Activated gamma-delta T cell treated with anti-CD3 and anti-CD28 coated beads, Interleukin-2, amount 50 U/mL, for 16 hours (primary cell): ENCODE data around the gene SLC29A3.

Experiments used
- DNase-seq: peaks from one replicate; pipeline ENCODE4 v3.0.0-alpha.2; 2020; ENCODE audit warnings: low read depth

Gene SLC29A3

DNA sequence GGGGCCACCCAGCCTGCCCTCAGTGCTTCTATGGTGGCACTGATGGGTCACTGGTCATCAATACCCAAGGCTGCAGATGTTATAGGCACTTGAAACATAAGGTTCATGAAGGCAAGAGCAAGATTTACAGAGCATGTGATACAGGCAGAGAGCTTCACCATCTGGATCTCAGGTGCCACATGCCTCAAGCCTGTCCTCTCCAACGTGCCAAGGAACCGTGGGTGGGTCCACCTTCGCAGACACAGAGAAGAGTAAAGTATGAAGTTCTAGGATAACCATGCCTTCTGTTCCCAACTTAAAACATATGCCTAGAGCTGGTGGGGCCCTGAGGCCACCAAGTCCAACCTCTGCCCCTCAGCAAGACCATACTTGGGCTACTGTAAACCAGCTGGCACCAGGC is 51.0 kb downstream of the SLC29A3 start:
- no peak for DNase-seq

DNA sequence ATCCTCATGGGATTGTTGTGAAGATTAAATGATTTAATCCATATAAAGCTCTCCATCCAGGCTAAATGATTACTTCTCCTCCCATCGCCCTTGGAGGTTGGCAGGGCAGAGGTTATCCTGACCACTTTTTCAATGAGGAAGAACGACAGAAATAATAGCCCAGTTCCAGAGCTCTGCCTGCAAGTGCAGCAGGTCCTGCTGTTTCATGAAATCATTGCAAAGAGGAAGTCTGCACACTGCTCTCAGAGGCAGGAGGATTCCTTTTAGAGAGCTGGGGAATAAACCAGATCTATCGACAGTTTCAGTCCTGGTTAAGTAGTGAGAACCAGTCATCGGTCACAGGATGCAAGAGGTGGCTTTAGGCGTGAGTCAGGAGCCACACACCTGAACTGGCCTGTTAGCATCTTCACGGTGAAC is 52.7 kb downstream of the SLC29A3 start:
- no peak for DNase-seq

DNA sequence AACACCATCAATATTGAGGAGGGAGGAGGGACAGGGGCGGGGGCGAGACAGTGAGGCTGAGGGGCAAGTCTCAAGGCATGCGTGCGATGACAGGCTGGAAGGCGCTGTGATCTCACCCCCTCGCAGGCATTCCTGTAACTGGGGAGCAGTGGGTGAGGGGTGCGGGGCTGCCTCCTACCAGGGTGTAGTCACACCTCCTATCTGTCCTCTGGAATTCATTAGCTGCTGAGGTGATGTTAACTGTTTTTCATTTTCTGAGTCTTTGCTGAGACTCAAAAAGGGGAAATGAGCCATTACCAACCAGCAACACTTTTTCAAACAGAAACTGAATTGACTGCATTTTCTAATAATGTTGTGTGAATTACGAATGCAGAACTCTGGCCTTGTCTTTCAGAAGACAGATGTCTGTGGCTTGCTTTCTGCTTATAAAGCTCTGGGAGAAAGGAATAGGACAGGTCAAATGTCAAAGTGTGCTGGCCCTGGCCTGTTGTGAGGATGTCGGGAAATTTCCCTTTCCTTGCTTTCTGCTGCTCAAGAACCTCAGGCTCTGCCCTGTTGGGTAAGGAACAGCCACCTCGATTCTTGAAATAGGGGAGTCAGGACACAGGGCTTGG is 53.9 kb downstream of the SLC29A3 start:
- no peak for DNase-seq

DNA sequence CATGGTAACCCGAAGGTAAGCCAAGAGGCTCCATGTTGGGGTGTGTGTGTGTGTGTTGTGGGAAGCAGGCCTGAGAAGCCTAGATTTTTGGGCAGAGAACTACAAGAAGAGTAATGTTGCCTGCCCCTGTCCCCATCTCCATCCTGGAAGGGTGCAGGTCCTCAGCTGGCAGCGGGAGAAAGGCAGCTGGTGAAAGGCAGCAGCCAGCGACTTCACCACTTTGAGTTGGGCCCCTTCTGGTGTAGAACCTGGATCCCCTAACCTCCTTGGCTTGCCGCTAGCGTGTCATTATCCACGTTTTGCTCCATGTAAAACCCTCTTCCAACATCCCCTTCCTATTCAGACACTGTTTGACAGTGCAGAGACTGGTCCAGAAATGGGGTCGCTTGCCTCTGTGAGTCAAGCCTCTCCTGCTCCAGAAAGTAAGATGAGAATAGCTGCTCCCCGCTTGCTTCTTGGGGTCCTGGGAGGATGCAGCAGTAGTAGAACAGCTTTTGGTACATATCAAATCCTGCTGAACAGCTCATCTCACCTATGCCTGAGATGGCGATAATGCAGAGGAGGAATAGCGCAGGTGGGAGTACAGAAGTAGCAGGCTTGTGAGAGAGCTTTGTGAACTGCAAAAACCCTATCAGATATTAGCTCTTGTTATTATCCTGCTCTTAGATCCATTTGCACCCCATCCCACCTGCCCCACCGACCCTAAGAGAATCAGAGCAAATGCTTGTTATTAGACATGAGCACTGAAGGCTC is 55.6 kb downstream of the SLC29A3 start:
- DNase-seq, result no peak

DNA sequence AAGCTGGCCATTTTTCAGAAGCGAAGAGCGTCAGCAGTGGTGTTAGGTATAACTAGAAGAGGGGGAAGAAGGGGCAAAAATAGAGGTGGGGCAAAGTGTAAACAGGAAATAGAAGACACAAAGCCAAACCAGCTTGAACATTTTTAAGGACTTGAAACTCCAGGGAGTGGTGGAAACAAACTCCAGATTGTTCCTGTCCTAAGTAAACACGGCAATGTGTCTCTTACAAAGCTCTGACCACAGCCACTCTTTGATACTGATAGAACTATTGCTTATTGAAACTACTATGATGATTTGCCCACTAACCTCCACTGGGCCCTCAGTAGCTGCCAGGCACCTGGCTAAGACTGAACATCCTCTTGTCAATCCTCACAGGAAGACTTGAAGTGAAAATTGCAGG is 56.9 kb downstream of the SLC29A3 start:
- DNase-seq, result no peak

DNA sequence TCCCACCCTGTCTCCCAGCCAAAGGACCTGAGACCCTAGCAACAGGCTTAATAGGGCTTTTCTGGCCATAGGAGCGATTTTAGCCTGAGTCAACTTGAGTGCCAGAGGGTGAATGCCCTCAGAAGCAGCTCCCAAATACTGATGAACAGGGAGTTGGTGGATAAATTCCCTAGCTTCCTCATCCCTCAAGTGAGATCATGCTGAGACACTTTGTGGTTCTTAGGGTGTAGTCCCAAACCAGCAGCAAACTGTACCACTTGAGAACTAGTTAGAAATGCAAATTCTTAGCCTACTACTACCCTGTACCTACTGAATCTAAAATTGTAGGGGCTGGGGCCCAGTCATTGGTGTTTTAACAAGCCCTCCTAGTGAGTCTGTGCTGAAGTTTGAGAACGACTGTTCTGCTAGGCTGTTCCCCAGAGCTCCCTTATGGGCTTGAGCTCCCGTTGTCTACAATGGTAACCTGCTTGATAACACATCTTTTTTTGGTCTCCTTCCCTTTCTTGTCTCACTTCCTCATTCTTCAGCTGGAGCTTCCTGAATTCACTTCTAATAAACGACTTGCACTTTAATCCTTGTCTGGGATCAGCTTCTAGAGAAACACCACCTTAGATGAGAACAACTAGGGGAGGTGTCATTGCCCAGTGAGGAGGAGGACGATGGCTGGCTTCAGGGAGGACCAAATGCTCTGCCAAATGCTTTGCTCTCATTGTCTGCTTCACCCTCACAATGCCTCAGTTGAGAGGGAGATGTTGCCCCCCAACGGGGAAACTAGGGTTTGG is 59.5 kb downstream of the SLC29A3 start:
- DNase-seq, result no peak

DNA sequence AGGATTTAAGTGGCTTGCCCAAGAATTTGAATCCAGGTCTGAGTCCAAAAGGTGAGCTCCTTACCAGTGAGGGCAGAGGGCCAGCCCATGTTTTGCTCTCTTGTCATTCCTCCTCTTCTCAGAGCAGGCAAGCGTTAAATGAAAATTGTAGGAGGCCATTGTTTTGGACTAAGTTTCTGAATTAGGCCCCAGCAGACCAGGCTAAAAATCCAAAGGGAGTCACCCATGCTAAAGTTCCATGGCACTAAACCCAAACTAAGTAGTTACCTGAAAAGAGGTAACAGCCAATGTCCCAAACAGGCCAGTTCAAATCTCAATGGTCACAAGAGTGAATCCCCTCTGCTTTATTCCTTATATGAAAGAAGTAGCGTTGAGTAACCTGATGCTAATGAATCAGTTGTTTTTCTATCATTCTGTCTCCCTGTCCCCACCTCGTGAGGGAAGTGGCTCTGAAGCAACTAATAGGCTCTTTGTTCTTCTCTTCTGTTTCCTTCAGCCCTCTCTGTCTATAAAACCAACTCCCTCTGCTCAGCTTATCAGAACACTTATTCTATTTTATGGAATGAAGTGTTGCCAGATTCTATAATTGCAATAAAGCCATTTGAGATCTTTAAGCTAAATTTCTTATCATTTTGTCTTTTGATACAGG is 60.2 kb downstream of the SLC29A3 start:
- DNase-seq, result no peak

DNA sequence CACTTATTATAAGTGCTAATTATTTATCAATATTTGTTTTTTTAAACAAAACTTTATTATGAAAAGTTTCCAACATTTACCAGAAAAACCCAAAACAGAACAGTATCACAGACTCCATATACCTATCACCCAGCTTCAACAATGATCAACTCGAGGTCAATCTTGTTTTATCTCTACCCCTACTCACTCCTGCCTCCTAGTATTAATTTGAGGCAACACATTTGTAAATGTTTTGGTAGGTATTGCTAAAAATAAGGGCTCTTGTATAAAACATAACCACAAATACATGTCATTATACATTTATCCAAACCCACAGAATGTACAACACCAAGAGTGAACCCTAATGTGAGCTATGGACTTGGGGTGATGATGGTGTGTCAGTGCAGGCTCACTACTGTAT is 61.8 kb downstream of the SLC29A3 start:
- no peak for DNase-seq

DNA sequence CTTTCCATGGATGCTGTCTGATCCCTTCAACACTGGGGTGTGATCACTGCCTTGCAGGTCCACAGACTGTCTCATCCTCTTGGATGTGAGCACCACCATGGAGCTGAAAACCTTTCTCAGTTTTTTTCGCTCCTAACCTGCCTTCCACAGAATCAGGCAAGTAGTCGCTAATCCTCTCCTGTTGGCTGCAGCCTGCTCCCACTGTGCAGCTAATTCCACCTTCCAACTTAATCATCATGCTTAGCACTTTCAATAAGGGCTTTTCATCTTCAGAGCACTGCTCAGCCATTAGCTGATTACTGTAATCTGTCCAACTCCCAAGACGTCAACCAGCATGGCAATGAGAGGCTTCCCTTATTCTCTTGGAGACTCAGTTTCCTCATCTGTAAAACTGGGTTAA is 62.6 kb downstream of the SLC29A3 start:
- no peak for DNase-seq

DNA sequence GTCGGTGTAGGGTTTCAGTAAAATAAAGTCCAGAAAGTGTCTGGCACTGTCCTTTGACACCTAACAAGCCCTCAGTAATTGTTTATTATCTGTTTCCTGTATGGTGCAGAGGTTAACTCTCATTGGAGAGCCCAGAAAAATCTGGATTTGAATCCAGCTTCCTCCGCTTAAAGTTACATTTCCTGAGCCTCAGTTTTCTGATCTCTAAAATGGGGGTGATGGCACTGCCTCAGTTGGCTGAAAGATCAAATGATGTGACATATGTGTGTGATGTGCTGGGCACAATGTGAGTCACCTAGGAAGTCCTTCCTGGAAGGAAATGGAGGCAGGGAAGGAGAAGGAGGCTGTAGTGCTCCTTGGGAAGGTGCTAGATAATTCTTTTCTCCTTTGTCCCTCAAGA is 63.0 kb downstream of the SLC29A3 start:
- no peak for DNase-seq

DNA sequence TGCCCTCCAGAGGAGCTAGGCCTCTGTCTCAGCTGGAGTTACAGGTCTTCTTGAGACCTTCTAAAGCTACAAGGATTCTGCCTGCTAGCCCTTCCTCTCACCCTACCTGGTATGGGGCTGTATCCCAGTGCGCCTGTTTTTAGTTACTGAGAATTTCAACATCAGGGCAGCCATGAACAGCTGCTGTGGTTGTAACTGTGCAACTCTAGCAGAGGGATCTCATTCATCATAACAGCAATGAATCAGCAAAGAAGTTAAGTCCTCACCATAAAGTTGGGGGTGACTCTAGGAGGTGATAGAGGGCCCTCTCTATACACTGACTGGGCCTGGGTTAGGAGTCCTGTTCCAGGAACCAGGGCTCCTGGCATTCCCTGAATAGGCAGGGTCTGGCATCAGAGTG is 63.7 kb downstream of the SLC29A3 start:
- no peak for DNase-seq

DNA sequence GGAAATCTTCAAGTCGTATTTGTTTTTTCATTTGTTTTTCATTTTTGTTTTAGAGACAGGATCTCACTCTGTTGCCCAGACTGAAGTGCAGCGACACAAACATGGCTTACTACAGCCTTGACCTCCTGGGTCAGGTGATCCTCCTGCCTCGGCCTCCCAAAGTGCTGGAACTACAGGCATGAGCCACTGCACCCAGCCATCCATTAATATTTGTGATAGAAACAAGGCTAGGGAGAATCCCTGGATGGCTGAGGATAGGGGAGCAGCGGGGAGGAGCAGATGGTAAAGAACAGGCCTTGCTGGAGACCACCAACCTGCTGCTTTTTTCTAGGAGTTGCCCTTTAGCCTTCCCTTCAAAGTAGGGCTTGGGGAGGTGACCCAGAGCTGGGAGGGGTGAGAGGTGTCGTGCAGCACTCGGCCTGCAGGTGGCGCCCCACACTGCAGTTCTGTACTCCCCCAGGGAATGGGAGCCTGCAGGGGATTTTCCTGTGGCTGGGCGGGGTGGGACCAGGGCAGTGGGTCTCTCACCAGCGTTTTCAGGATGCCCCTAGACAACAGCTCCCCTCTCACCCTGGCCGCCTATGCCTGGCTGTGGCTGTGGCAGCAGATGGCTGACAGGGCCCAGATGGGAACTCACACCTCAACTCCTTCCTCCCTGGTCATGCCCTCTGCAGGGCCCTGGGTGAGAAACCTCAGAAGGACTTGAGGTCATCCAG is 65.1 kb downstream of the SLC29A3 start:
- peak; percentile 62 for DNase-seq

DNA sequence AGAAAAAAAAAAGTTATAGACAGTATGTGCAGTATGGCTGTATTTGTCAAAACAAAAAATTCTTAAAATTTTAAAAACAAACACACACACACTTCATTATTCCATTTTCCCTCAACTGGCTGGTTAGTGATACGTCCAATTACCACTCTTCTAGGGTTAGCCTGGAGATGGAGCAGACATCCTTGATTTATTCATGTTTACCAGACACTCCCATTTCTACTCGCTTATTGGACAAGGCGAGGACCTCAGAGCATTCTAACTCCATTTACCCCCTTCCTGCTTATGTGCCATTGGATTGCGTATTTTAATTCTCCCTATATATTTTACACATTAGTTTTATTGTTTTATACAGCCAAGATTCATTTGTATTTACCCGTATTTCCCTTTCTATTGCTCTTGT is 69.1 kb downstream of the SLC29A3 start:
- DNase-seq, result no peak

DNA sequence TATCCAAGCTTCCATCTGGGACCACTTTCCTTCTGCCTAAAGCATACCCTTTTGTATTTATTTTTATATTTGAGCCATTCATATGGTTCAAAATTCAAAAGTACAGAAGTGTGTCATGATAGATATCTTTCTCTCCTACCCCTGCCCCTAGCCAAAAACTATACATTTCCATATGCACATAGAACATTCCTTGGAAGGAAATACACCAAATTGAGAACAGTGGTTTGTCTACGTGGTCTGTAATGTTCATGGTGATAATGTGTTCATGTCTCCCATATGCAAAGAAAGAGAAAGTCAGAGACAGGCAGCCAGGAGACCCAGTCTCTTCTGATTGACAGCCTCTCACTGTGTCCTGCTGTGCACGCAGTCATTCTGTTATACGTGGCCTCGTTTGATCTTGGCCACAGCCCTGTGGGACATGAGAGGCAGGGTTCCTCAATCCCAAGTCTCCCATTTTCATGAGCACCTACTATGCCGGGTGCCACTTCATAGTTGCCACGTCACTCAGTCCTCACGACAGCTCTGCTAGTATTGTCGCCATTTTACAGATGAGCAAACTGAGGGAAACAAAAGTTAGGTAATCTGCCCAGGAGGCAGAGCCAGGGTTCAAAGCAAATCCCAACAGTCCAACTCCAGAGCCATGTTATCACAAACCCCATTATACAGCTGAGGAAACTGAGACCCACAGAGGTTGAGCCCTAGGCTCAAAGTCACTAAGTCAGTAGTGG is 69.7 kb downstream of the SLC29A3 start:
- no peak for DNase-seq

DNA sequence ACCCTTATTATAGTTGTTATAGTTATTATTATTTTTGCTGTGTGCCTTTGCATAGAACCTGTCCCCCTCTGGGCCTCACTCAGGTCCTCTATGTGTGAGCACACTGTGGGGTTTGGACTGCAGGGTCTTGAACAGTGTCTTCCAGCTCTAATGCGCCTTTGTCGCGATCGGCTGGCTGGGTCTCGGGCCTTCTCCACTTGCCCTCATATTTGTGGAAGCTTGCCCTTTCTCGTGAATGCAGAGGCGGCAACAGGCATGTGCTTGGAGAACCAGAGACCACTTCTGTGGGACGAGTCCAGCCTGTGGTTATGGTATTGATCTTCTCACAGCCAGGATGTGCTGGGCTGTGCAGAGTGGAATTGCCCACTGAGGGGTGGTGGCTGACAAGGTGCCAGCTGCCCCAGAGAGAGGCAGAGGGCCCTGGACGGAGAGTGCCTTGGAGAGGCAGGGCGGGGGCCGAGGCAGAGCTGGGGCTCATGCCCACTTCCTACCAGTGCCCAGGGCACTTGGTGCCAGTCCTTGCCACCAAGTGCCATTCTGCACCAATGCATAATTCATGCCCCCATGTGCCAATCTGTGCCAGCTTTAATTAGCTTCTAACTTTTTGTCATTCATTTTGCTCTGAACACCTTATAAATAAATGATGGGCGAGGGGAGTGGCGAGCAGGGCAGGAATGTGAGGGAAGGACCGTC is 70.9 kb downstream of the SLC29A3 start:
- no peak for DNase-seq

DNA sequence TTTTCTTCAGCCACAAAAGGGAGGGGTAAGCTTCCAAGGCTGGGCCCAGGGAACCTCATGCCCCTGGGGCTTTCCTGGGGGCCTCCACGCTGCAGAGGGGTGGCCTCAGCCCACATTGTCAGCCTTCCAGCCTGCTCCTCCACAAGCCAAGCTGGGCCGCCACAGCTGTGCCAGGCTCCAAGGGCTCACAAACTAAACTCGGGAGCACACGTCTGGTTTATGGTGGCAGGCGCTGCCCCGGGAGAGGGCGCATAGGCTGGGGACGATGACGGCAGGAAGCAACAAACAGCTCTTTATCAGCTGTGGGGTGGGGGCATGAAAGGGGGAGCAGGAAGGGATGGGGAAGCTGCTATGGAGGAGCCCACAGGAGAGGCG is 71.4 kb downstream of the SLC29A3 start:
- DNase-seq, result no peak

DNA sequence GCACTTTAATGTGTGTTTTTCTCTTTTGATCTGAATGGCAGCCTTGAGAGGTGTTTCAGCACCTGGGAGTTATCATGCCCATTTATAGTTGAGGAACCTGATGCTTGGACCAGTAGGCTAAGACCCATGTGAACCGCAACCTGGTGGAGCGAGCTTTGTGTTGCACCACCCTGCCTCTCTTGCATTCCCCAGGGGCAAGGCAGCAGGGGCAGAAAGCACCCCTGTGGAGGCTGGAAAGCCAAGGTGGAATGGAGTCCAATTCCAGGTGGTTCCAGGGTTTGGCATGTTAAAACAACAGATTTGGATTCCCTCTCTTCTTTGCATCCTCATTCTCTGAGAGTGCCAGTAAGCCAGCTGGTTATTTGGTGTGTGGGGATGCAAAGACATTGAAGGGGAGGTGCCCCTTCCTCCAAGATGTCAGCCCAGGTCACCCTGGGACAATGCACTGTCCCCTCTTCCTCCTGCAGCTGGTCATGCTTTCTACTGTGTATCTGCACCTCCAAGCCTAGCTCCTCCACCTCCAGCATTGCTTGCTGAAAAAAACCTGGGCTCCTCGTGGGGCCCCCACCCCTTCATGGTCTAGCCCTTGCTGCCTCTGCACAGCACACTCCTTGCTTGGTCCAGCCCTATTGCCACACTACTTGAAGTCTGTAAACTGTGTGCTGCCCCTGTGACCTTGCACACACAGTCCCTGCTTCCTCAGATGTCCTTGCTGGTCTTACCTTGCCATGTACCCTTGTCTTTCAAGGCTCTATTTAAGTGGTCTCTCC is 72.0 kb downstream of the SLC29A3 start:
- DNase-seq, result no peak

DNA sequence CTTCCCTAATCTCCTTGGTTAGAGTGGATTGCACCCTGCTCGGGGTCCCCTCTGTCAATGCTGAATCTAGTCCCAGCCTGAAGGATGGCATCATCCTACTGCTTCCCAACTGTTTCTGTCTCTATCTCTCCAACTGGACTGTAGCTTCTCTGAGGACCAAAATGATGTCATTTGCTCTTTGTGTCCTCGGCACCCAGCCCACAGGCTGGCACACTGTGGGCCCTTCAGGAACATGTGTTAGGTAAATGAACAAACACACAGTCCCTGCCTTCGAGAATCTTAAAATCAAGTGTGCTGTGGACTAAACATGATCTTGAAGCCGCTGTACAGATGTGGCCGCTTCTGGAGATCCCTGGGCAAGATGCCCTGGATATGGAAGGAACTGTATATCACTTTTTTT is 72.6 kb downstream of the SLC29A3 start:
- DNase-seq, result no peak

DNA sequence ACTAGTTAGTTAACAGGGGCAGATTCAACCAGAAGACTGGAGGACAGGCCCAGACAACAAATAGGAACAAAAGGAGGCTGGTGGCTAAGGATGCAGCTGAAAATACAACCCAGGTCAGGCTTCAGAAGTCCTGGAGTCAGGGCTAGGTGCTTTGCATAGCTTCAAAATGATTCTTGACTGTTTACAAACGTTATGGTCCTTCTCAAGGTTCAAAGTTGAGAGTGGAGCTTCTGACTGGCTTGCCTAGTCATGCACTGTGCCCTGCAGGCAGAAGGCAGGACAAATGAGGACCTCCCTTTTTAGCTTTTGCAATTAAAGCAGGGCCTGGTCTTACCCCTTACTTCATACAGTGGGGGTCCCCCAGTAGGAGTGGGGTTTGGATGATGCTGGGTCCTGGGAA is 73.2 kb downstream of the SLC29A3 start:
- DNase-seq, result no peak
